Sigmoid colon (tissue), 7 donors: ENCODE data around the gene VEGFA. TPM values are rescaled to one million over a fixed set of nuclear protein-coding genes. Genes with fewer than 3 reads are reported as not detected.

Source experiments
- DNase-seq: peaks from one replicate; pipeline ENCODE4 v3.0.0-alpha.2; 2019
- H3K27ac ChIP-seq, 4 donors: fragments of 200-600 bp; sonication (generic); one replicate each; pipeline ENCODE4 v1.5.1; 2016 to 2019; ENCODE audit warnings: mild to moderate bottlenecking in 1 of 4
- H3K27me3 ChIP-seq, 3 donors: fragments of 200-600 bp; sonication (generic); one replicate each; pipeline ENCODE4 v1.5.1; 2019; ENCODE audit warnings: mild to moderate bottlenecking in 1 of 3
- H3K36me3 ChIP-seq, 4 donors: fragments of 200-600 bp; sonication (generic); one replicate each; pipeline ENCODE4 v1.5.1; 2016 to 2019
- H3K4me1 ChIP-seq, 4 donors: fragments of 200-600 bp; sonication (generic); one replicate each; pipeline ENCODE4 v1.5.1; 2017 to 2019
- H3K4me3 ChIP-seq, 4 donors: fragments of 200-600 bp; sonication (generic); one replicate each; pipeline ENCODE4 v1.5.1; 2017 to 2019; ENCODE audit warnings: mild to moderate bottlenecking in 2 of 4, moderate library complexity in 1 of 4
- H3K9me3 ChIP-seq, 4 donors: fragments of 200-600 bp in 3 of 4; sonication (generic) in 3 of 4; one replicate each; pipeline versions ENCODE4 v1.5.1 to v1.6.1; 2013 to 2019
- EP300 ChIP-seq, 4 donors: sonication (generic); formaldehyde crosslinking; IDR thresholded peaks; one replicate each; pipeline ENCODE4 v1.6.1; 2017; ENCODE audit warnings: antibody characterized with exemption in 4 of 4
- POLR2A ChIP-seq, 2 donors: fragments of 450-650 bp; IDR thresholded peaks; one replicate each; pipeline ENCODE4 v1.6.1; 2016; ENCODE audit warnings: antibody characterized with exemption in 2 of 2, mild to moderate bottlenecking in 2 of 2, moderate library complexity in 2 of 2
- POLR2AphosphoS5 ChIP-seq, 4 donors: sonication (generic); formaldehyde crosslinking; IDR thresholded peaks; one replicate each; pipeline ENCODE4 v1.6.1; 2017; ENCODE audit warnings: antibody characterized with exemption in 4 of 4
- WGBS, 2 donors: extraction: QIAGEN DNeasy Blood & Tissue Kit; methylation state at CpG; one replicate each; pipeline ENCODE4 v1.1.7; 2013; 5-methylcytosine and 5-hydroxymethylcytosine counted together
- intact Hi-C: fragments of 100-400 bp; cut with DNase I; formaldehyde crosslinking; loops from one replicate; pipeline ENCODE4 v1.15.1; 2023
- polyA plus RNA-seq, 3 donors: library from polyadenylated mRNA; stranded (reverse); fragments of 200-250 nt; gene quantifications; one replicate each; pipeline ENCODE4 v1.2.3, GENCODE V29; 2013
- total RNA-seq, 4 donors: library from RNA; depleted of rRNA; stranded (reverse); fragments of >200 nt; gene quantifications; one replicate each; pipeline ENCODE4 v1.1.0, GENCODE V29; 2016
- TF ChIP-seq, protein P1 (sequence below), 4 experiments: fragments of 450-650 bp in 3 of 4; fragments of 200-600 bp in 1 of 4; IDR thresholded peaks; one replicate each; pipeline ENCODE4 v1.5.1; 2016 to 2019; ENCODE audit warnings: antibody characterized with exemption in 4 of 4, mild to moderate bottlenecking in 3 of 4, moderate library complexity in 2 of 4
- donor health status: healthy with polysubstance abuse.
- donor health status: Bipolar disorder and iron deficiency.
- donor health status: healthy.

VEGFA gene
- total and polyA plus RNA-seq, 7 donors, result 11.1 to 111 (median 34.2) TPM

DNA sequence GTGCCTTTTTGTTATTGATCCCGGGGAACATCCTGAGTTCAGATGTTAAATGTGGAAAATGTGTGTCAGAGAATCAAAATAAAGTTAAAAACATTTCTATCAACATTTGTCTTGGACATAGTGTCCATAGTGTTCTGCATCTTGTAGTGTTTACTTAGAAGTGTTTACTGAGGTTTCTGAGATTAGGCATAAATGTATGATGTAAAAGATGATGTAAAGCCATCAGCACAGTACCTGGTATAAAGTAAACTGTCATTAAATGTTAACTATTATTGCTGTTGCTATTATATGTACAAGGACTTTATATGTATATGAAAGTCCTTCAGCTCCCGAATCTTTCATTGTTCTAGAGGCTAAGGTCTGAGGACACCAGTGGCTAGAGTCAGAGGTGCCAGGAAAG lies 28.2 kb upstream of the VEGFA start:
- Histone ChIP-seq H3K4me3 (no peak overlapping the region), H3K4me1 (no peaks in the 10 kb centered on the region), H3K36me3 (no peaks in the 10 kb centered on the region), H3K27ac (no peak overlapping the region), H3K27me3 (no peaks in the 10 kb centered on the region), H3K9me3 (no peaks in the 10 kb centered on the region)
- intact Hi-C loops, result no loop called here
- TF ChIP-seq POLR2AphosphoS5 (IDR thresholded peaks at IDR 0.05) (no peak), POLR2A (IDR thresholded peaks at IDR 0.05) (no peak), EP300 (IDR thresholded peaks at IDR 0.05) (no peak)
- TF ChIP-seq, protein P1, sequence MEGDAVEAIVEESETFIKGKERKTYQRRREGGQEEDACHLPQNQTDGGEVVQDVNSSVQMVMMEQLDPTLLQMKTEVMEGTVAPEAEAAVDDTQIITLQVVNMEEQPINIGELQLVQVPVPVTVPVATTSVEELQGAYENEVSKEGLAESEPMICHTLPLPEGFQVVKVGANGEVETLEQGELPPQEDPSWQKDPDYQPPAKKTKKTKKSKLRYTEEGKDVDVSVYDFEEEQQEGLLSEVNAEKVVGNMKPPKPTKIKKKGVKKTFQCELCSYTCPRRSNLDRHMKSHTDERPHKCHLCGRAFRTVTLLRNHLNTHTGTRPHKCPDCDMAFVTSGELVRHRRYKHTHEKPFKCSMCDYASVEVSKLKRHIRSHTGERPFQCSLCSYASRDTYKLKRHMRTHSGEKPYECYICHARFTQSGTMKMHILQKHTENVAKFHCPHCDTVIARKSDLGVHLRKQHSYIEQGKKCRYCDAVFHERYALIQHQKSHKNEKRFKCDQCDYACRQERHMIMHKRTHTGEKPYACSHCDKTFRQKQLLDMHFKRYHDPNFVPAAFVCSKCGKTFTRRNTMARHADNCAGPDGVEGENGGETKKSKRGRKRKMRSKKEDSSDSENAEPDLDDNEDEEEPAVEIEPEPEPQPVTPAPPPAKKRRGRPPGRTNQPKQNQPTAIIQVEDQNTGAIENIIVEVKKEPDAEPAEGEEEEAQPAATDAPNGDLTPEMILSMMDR (IDR thresholded peaks at IDR 0.05), result no peak
- DNase-seq, result no peak
- WGBS, 2 donors, result 13 to 65% methylated on average over 2 of the region's 2 CpGs

DNA sequence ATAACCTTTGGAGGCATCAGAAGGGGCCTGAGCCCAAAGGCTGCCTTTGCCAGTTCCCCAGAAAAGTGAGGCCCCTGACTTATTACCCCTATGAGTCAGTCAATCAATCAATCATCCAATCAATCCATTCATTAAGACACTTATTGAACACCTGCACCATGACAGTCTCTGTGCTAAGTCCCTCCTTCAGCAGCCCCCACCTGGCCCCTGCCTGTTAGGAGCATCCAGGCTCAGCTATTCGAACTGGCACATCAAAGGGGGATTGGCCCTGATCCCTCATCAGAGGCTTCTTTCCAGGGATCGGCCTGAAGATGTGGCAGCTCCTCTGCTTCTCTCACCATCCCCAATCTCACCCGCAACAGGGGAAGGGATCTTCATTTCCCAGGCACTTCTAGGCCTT lies 27.7 kb upstream of the VEGFA start:
- Histone ChIP-seq H3K4me3 (no peak overlapping the region), H3K27ac (no peak overlapping the region), H3K36me3 (no peaks in the 10 kb centered on the region), H3K4me1 (no peaks in the 10 kb centered on the region), H3K27me3 (no peaks in the 10 kb centered on the region), H3K9me3 (no peaks in the 10 kb centered on the region)
- TF ChIP-seq EP300 (IDR thresholded peaks at IDR 0.05) (no peak), POLR2A (IDR thresholded peaks at IDR 0.05) (no peak), POLR2AphosphoS5 (IDR thresholded peaks at IDR 0.05) (no peak)
- TF ChIP-seq, protein P1 (IDR thresholded peaks at IDR 0.05), result no peak
- peak; percentile 24 for DNase-seq
- intact Hi-C loops, result no loop called here
- 65 to 86% methylated on average over 3 of the region's 3 CpGs for WGBS, 2 donors

- no peaks in the 10 kb centered on the region for H3K36me3 ChIP-seq
- no peaks in the 10 kb centered on the region for H3K9me3 ChIP-seq
- no peaks in the 10 kb centered on the region for H3K4me1 ChIP-seq
- no peak overlapping the region for H3K27ac ChIP-seq
- 79 to 86% methylated on average over 9 of the region's 9 CpGs for WGBS, 2 donors
- intact Hi-C loops, result no loop called here
- no peak overlapping the region for H3K4me3 ChIP-seq
- TF ChIP-seq EP300 (IDR thresholded peaks at IDR 0.05), result no peak
- TF ChIP-seq, protein P1 (IDR thresholded peaks at IDR 0.05), result no peak
- TF ChIP-seq POLR2AphosphoS5 (IDR thresholded peaks at IDR 0.05), result no peak
- no peak for TF ChIP-seq POLR2A (IDR thresholded peaks at IDR 0.05)
- DNase-seq, result peak; percentile 58
- no peaks in the 10 kb centered on the region for H3K27me3 ChIP-seq
These were observed 26.9 kb upstream of the VEGFA start for GRCh38 chr6:43742931-43743632.

- Histone ChIP-seq H3K27ac (no peak overlapping the region), H3K9me3 (no peaks in the 10 kb centered on the region), H3K36me3 (no peaks in the 10 kb centered on the region), H3K27me3 (no peaks in the 10 kb centered on the region), H3K4me1 (no peaks in the 10 kb centered on the region), H3K4me3 (no peak overlapping the region)
- TF ChIP-seq POLR2A (IDR thresholded peaks at IDR 0.05) (no peak), EP300 (IDR thresholded peaks at IDR 0.05) (no peak), POLR2AphosphoS5 (IDR thresholded peaks at IDR 0.05) (no peak)
- TF ChIP-seq, protein P1 (IDR thresholded peaks at IDR 0.05), result no peak
- 82 to 90% methylated on average over 5 of the region's 5 CpGs for WGBS, 2 donors
- peak; percentile 56 for DNase-seq
- intact Hi-C loops, result no loop called here
These were observed 26.2 kb upstream of the VEGFA start for GRCh38 chr6:43743682-43744381.
